HG03045 (cell line): Measurements from ENCODE around the gene CD19.
"Not testable (repeated sequence)": the region's sequence is repeated elsewhere in the genome, so short reads cannot be mapped to it uniquely, and the experiment has no call there.

Experiments used
- ATAC-seq: cut with Tn5 transposase; IDR thresholded peaks from one replicate; pipeline ENCODE4 v1.9.1; 2021; ENCODE audit warnings: mild to moderate bottlenecking, moderate library complexity; ENCODE audit not compliant: unreplicated experiment

The CD19 gene

GRCh38 chr16:28931801-28932225 is at the start of gene CD19:
Gene CD19 (plus strand): TSS chr16:28931971. CDS start chr16:28932001, 30 bp downstream.
- no peak for ATAC-seq

- no peak for ATAC-seq
These were observed 49.1 kb upstream of the CD19 start for GRCh38 chr16:28882551-28883160.

- ATAC-seq, result no peak
These were observed 48.4 kb upstream of the CD19 start for GRCh38 chr16:28883221-28883996.

GRCh38 chr16:28884045-28884444 is 47.7 kb upstream of the CD19 start:
- no peak for ATAC-seq

GRCh38 chr16:28886945-28887344 is 44.8 kb upstream of the CD19 start:
- no peak for ATAC-seq

GRCh38 chr16:28890355-28890754 is 41.4 kb upstream of the CD19 start:
- not testable (repeated sequence) for ATAC-seq

GRCh38 chr16:28891964-28892890 is 39.5 kb upstream of the CD19 start:
- ATAC-seq, result no peak

GRCh38 chr16:28893291-28893690 is 38.5 kb upstream of the CD19 start:
- ATAC-seq, result no peak

- ATAC-seq, result no peak
These were observed 36.2 kb upstream of the CD19 start for GRCh38 chr16:28895609-28896008.

GRCh38 chr16:28897826-28898225 is 33.9 kb upstream of the CD19 start:
- no peak for ATAC-seq

GRCh38 chr16:28898266-28898665 is 33.5 kb upstream of the CD19 start:
- no peak for ATAC-seq

GRCh38 chr16:28898942-28899341 is 32.8 kb upstream of the CD19 start:
- no peak for ATAC-seq

- no peak for ATAC-seq
These were observed 31.7 kb upstream of the CD19 start for GRCh38 chr16:28899882-28900590.

GRCh38 chr16:28900601-28901000 is 31.2 kb upstream of the CD19 start:
- no peak for ATAC-seq

- ATAC-seq, result no peak
These were observed 29.9 kb upstream of the CD19 start for GRCh38 chr16:28901862-28902261.

GRCh38 chr16:28902909-28903308 is 28.9 kb upstream of the CD19 start:
- ATAC-seq, result no peak

- no peak for ATAC-seq
These were observed 28.3 kb upstream of the CD19 start for GRCh38 chr16:28903344-28904042.

GRCh38 chr16:28904363-28904762 is 27.4 kb upstream of the CD19 start:
- no peak for ATAC-seq

GRCh38 chr16:28904828-28905227 is 26.9 kb upstream of the CD19 start:
- no peak for ATAC-seq

- no peak for ATAC-seq
These were observed 26.5 kb upstream of the CD19 start for GRCh38 chr16:28905229-28905754.
